Ascending aorta (tissue), 2 donors: ENCODE measurements around the gene C19orf33. TPM values are rescaled to one million over a fixed set of nuclear protein-coding genes. Genes with fewer than 3 reads are reported as not detected.
A peak's percentile ranks its signal among the peaks of the same experiment; 100 is the strongest.

Experiments
- DNase-seq, 2 donors: peaks; one replicate each; pipeline ENCODE4 v3.0.0-alpha.2; 2019; ENCODE audit warnings: low spot score in 2 of 2
- H3K27ac ChIP-seq, 2 donors: fragments of 200-600 bp; sonication (generic); one replicate each; pipeline ENCODE4 v1.5.1; 2016 to 2017; ENCODE audit warnings: mild to moderate bottlenecking in 1 of 2
- H3K27me3 ChIP-seq: fragments of 200-600 bp; sonication (generic); one replicate; pipeline ENCODE4 v1.5.1; 2017
- H3K36me3 ChIP-seq, 2 donors: fragments of 200-600 bp; sonication (generic); one replicate each; pipeline ENCODE4 v1.5.1; 2016
- H3K4me1 ChIP-seq, 2 donors: fragments of 200-600 bp; sonication (generic); one replicate each; pipeline ENCODE4 v1.5.1; 2016 to 2017; ENCODE audit warnings: mild to moderate bottlenecking in 1 of 2
- H3K4me3 ChIP-seq, 2 donors: fragments of 200-600 bp; sonication (generic); one replicate each; pipeline ENCODE4 v1.5.1; 2016 to 2017; ENCODE audit warnings: mild to moderate bottlenecking in 1 of 2
- H3K9me3 ChIP-seq, 2 donors: fragments of 200-600 bp; sonication (generic); one replicate each; pipeline ENCODE4 v1.5.1; 2016
- CTCF ChIP-seq, 3 experiments: fragments of 200-600 bp in 2 of 3; fragments of 450-650 bp in 1 of 3; sonication (generic) in 2 of 3; IDR thresholded peaks; one replicate each; pipeline ENCODE4 v1.5.1; 2016 to 2019; ENCODE audit warnings: antibody characterized with exemption in 3 of 3, mild to moderate bottlenecking in 1 of 3, moderate library complexity in 1 of 3
- intact Hi-C: fragments of 100-400 bp; cut with DNase I; formaldehyde crosslinking; loops from one replicate; pipeline ENCODE4 v1.15.1; 2023
- total RNA-seq: library from RNA; depleted of rRNA; stranded (reverse); fragments of >200 nt; gene quantifications from one replicate; pipeline ENCODE4 v1.1.0, GENCODE V29; 2016

The C19orf33 gene
- total RNA-seq, 1 donor from 2014 or later, result not detected

GRCh38 chr19:38319421-38320258 is 15.6 kb downstream of the C19orf33 start, which contains the start of gene KCNK6:
TSS of gene KCNK6 (plus strand) at chr19:38319845. CDS start at chr19:38319951, 106 bp downstream.
- Histone ChIP-seq H3K4me1 (peaks cover 12 to 36% of the 10 kb centered on the region in 2 donors), H3K36me3 (peaks cover 2 to 8% of the 10 kb centered on the region in 2 donors), H3K27me3 (no peaks in the 10 kb centered on the region), H3K4me3 (peak within 1 kb of the TSS; percentile 67 to 95), H3K9me3 (no peaks in the 10 kb centered on the region), H3K27ac (peak within 1 kb of the TSS; percentile 91 to 98)
- no peak for DNase-seq
- TF ChIP-seq CTCF (IDR thresholded peaks at IDR 0.05), result no peak
- intact Hi-C loops, result loop anchor here (2.0 kb wide), 2 partner anchors 55 to 75 kb away; partner anchors contain the start of gene PSMD8

- H3K4me3 ChIP-seq, result peak overlapping the region; percentile 67 to 95
- DNase-seq, result no peak
- TF ChIP-seq CTCF (IDR thresholded peaks at IDR 0.05), result no peak
- H3K4me1 ChIP-seq, result peaks cover 12 to 30% of the 10 kb centered on the region in 2 donors
- no peaks in the 10 kb centered on the region for H3K9me3 ChIP-seq
- intact Hi-C loops, result loop anchor here (2.0 kb wide), 2 partner anchors 54 to 76 kb away; partner anchors contain the start of gene PSMD8
- peaks cover 10 to 21% of the 10 kb centered on the region in 2 donors for H3K36me3 ChIP-seq
- peak overlapping the region; percentile 91 to 98 for H3K27ac ChIP-seq
- H3K27me3 ChIP-seq, result no peaks in the 10 kb centered on the region
Observed at GRCh38 chr19:38320969-38321339, 16.9 kb downstream of the C19orf33 start.

GRCh38 chr19:38321646-38322196 is 17.7 kb downstream of the C19orf33 start:
- Histone ChIP-seq H3K9me3 (no peaks in the 10 kb centered on the region), H3K27ac (peak overlapping the region; percentile 91 to 98), H3K36me3 (peaks cover 18 to 29% of the 10 kb centered on the region in 2 donors), H3K4me3 (peak overlapping the region; percentile 67 to 95), H3K27me3 (no peaks in the 10 kb centered on the region), H3K4me1 (peaks cover 12 to 25% of the 10 kb centered on the region in 2 donors)
- intact Hi-C loops, result loop anchor here (2.0 kb wide), 2 partner anchors 53 to 77 kb away; partner anchors contain the start of gene PSMD8
- TF ChIP-seq CTCF (IDR thresholded peaks at IDR 0.05), result no peak
- DNase-seq, result peak in 1 of 2 donors; percentile 79

DNA sequence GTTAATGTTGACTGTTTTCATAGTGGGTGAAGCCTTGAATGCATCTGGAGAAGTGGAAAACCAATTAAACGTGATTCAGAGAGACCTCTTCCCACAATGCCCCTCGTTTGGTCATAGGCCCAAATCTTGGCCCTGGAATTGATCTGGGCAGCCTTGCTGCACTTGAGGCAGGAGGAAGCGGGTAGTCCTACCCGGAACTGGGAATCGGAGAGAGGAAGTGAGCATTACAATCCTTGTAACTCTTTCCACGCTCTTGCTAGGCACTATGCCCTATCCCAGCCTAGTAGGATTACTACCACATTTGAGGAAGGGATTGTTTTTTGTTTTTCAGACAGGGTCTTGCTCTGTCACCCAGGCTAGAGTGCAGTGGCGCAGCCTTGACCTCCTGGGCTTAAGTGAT is 19.2 kb downstream of the C19orf33 start:
- Histone ChIP-seq H3K36me3 (peaks cover 34 to 44% of the 10 kb centered on the region in 2 donors), H3K27ac (peak overlapping the region in 1 of 2 donors; percentile 2), H3K27me3 (no peaks in the 10 kb centered on the region), H3K4me1 (peaks cover 12 to 24% of the 10 kb centered on the region in 2 donors), H3K4me3 (no peak overlapping the region), H3K9me3 (no peaks in the 10 kb centered on the region)
- no peak for TF ChIP-seq CTCF (IDR thresholded peaks at IDR 0.05)
- intact Hi-C loops, result no loop called here
- no peak for DNase-seq

DNA sequence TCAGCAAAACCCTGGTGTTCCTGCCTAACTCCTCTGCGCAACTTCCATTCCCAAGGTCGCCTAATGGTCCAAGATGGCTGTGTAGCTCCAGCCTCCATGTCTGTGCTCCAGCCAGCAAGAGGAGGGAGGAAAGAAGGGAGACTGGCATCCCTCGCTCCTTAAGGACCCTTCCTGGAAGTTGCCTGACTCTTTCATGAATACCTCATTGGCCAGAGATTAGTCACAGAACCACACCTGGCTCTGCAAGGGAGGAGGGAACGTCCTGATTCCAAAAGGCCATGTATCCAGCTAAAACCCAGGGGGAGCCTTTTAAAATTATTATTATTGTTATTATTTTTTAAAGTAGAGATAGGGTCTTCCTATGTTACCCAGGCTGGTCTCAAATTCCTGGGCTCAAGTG is 20.4 kb downstream of the C19orf33 start:
- H3K27ac ChIP-seq, result no peak overlapping the region
- no peak for DNase-seq
- H3K4me1 ChIP-seq, result peaks cover 5 to 12% of the 10 kb centered on the region in 2 donors
- intact Hi-C loops, result no loop called here
- H3K4me3 ChIP-seq, result no peak overlapping the region
- H3K27me3 ChIP-seq, result no peaks in the 10 kb centered on the region
- H3K9me3 ChIP-seq, result no peaks in the 10 kb centered on the region
- H3K36me3 ChIP-seq, result peaks cover 37 to 51% of the 10 kb centered on the region in 2 donors
- no peak for TF ChIP-seq CTCF (IDR thresholded peaks at IDR 0.05)
